NCI-H524 treated with DMSO at 0.1 percent for 48 hours (cell line): ENCODE measurements around the gene WHAMM.
"Not testable (repeated sequence)": the region's sequence is repeated elsewhere in the genome, so short reads cannot be mapped to it uniquely, and the experiment has no call there.

Source experiments
- DNase-seq: peaks from one replicate; lab custom pipeline; 2025; lab: John Stamatoyannopoulos, UW

Gene WHAMM

DNA sequence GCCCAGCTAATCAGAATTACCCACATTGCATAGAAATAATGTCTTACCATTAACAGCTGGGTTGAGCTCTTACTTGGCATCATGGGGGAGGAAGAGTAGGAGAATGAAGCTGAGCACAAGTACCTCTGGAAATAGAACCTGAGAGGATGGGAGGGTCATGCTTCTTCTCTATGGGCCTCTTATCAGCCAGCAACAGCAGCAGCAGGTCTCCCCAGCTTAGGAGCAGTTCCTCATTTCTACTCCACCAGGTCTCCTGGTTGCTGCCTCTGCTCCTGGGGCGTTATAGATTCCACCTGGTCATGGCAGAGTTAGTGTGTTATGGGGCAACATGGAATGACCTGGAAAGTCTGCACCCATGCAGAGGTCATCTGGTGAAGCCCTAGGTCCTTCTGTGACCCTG, 6.9 kb upstream of the WHAMM start:
- no peak for DNase-seq

- no peak for DNase-seq
Observed at GRCh38 chr15:82803793-82804574, 5.4 kb upstream of the WHAMM start.

GRCh38 chr15:82804575-82804949, 4.9 kb upstream of the WHAMM start:
- no peak for DNase-seq

DNA sequence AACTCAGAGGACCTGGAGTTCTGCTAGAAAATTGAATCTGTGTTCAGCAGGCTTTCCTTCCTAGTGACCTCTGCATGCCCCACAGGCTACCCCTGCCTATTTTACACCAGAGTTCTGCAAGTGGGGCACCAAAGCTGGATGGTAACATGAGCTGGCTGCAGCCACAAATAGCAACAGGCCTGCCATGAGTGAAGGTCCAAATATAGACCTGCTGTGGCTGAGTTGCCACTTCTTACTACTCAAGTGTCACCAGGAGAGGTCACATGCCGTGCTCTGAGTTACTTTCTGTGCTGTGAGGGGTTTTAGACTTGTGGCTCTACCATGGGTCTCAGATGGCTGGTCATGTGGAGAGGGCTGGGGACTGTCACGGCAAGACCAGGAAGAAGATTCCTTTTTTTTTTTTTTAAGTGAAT, 3.4 kb upstream of the WHAMM start, which contains the start of gene FSD2:
Gene FSD2, minus strand, starts transcription at position 76 of the 413 bp plus-strand sequence. CDS start 18,679 bp downstream, outside the sequence.
- DNase-seq = no peak

DNA sequence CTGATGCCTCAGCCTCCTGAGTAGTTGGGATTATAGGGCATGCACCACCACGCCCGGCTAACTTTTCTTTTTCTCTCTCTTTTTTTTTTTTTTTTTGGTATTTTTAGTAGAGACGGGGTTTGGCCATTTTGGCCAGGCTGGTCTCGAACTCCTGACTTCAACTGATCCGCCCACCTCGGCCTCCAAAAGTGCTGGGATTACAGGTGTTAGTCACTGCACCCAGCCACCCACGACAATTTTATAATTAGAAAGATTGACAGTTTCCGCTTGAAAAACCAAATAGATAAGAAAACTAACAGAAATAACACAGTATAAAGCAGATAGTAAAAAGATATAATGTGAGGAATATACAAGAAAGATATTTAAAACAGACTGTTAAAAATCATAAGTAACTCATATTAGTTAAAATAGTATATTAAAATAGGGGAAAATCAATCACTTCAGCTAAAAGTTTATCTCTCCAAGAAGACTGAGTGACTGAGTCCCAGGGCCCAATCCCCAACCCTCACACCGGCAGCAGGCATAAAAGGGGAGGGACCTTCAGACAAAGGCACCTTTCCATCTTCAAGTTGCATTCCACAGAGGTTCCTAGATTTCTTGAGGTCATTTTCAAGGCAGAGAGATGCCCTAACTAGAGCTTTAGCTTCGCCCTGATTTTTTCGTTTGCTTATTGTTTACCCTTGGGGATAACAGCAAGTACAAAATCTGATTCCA, 1.4 kb upstream of the WHAMM start:
- no peak for DNase-seq

GRCh38 chr15:82808634-82809041, 790 bp upstream of the WHAMM start:
- DNase-seq = no peak

DNA sequence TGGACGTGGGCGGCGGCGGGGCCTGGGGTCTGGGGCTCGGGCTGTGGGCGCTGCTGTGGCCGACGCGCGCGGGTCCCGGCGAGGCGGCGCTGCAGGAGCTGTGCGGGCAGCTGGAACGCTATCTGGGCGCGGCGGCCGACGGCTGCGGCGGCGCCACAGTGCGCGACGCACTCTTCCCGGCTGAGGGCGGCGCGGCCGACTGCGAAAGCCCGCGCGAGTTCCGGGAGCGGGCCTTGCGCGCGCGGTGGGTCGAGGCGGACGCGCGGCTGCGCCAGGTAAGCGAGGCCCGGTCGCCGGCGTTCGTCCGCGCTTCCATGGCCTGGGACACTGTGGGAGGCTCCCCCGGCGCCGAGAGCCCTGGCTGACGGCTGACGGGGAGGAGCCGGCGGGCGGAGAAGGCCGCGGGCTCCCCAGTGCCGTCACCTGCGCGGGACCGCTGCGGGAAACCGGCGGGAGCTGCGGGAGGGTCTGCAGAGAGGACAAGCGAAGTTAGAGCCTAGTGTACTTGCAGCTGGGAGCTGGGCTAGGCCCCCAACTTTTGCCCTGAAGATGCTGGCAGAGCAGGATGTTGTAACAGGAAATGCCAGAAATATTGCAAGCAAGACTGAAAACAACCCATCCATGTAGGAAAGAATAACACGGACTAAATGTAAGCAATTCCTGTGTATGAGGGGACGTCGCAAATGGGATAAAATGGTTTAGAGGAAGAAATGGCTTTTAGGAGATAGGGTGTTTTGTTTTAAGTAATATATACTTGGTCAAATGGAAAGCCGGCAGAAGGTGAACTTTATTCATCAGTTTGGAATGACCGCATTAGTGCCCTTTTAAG, 847 bp downstream of the WHAMM start:
- no peak for DNase-seq

DNA sequence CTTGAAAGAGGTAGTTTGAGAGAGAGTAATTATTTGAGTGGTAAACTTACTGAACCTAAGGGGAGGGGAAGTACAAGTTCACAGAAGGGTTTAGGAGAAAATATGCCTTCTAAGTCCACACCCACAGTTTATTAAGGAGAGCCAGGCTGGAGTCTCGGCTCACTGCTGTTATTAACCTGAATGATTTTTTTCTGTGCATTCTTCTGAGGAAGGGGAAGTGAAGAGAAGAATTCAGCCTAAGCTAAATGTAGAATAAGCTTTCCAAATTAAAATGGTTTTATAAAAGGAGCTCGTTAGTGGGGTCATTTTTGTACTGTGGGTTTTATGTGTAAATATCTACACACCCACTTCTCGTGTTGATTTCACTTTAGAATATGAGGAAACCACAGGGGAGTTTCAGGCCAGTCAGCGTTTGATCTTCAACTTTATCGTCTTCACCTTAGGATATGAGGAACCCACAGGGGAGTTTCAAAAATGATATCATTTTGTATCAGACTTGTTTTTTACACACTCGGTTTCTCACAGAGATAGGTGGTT, 1.5 kb downstream of the WHAMM start:
- DNase-seq = no peak

DNA sequence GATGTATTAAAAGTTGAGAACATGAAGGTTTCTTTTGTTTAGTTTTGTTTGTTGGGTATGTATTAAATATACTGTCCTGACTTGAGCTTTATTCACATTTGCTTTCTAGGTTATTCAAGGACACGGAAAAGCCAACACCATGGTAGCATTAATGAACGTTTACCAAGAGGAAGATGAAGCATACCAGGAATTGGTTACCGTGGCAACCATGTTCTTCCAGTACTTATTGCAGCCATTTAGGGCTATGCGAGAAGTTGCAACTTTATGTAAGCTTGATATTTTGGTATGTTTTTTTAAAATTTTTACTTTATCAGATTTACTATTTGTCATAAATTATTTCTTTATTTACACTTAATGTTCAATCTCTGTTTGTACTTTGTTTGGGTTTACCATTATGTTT, 3.6 kb downstream of the WHAMM start:
- no peak for DNase-seq

DNA sequence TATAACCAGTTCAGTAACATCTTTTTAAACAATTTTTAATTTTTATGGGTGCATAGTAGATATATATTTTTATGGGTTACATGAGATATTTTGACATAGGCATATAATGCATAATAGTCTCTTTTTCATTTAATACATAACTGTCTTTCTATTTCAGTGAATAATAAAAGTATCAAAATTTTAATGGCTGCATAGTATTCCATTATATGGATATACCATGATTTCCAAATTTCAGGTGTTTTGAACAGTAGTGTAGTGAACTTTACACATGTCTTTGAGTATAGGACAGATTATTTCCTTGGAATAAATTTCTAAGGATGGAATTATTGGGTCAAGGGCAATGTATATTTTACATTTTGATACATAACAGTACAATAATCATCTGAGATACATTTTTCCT, 10.7 kb downstream of the WHAMM start:
- DNase-seq = no peak

DNA sequence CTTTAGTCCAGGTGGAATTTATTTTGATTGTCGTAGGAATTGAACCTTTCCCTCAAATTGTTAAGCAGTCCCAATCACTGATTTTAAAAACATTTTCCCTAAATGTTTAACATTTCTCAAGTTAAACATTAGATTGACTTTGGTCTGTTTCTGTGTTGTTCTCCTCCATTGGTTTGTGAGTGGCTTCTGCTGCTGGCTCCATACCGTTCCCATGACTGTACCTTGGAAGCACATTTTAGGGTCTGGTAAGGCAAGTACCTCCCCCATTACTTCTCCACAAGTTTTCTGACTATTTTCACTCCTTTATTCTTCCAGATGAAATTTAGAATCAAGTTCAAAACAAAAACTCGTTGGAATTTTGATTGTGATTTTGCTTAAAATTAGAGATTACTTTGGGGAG, 12.0 kb downstream of the WHAMM start:
- not testable (repeated sequence) for DNase-seq

GRCh38 chr15:82821851-82822250, 12.4 kb downstream of the WHAMM start:
- DNase-seq = not testable (repeated sequence)

DNA sequence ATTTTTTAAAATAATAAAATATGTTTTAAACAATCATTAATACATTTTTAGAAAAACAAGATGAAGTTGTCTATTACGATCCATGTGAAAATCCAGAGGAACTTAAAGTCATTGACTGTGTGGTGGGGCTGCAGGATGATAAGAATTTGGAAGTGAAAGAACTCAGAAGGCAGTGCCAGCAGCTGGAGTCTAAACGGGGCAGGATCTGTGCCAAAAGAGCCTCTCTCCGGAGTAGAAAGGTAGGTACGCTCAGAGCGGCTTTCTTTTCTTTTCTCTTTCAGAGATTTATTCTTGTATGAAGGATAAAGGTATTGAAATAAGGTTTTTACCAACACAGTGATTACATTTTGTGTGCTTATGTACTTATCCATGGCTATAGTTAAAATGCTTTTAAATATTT, 13.6 kb downstream of the WHAMM start:
- DNase-seq = no peak

GRCh38 chr15:82828075-82828474, 18.6 kb downstream of the WHAMM start:
- DNase-seq = no peak

DNA sequence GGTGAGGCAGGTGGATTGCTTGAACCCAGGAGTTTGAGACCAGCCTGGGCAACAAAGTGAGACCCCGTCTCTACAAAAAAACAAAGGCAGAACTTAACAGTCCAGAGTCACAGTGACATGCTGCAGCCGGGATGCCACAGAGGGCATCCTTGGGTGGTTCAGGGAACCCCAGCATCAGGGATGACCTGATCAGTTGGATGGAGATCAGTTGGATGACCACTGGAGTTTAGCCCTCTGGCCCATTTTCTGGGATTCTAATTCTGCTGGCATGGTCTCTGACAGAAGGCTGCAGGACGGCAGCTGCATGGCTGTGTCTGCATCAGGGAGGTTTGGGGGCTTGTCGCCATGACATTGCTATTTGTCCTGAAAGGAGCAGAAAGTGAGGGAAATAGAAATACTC, 19.8 kb downstream of the WHAMM start:
- no peak for DNase-seq

DNA sequence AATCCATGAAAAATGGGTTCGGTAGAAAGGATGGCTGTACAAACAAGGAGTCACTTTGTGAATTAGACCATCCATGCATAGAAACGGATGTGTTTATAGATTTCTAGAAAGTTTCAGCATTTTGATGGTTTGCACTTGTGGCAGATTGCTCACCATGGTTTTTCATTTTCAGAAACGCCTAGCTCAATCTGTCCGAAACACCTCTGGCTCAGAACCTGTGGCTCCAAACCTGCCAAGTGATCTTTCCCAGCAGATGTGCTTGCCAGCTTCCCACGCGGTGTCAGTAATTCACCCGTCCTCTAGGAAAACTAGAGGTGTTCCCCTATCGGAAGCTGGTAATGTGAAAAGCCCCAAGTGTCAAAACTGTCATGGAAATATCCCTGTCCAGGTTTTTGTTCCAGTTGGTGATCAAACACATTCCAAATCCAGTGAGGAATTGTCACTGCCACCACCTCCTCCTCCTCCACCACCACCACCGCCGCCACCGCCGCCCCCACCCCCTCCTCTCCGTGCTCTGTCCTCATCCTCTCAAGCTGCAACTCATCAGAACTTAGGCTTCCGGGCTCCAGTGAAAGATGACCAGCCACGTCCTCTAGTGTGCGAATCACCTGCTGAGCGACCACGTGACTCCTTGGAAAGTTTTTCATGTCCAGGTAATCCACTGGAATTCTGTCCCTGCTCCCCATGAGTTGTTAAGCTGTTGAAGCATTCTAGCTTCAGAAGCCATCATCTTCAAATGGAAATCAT, 21.2 kb downstream of the WHAMM start:
- DNase-seq = no peak

DNA sequence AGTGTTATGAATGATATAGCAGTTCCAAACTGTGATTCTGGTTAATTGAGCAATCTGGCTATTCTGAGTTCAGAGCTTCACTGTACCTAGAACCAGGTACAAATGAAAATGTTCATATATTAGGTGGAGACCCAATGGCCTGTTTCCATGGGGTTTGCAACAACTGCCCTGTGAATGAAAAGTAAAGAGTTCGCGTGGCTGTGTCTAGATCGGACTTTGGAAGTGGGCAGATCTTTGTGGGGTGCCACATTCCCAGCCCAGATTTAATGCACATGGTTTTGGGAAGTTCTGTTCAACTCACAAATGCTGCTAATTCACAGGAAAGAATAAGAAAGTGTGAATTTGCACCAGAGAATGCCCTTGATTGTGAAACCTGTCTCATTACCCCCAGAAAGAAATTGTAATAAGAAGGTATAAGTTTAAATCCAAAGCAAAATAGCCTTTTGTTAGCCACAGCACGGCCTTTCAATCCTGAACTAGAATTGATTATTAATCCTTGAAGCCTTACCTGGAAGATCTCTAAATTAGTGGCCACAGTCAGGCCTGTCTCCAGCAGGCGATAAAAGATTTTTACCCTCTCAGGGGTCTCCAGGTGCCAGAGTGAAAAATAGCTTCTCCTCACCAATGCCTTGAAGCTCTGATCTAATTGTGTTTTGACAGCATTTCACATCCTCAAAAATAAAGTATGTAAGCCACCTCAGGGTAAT, 22.6 kb downstream of the WHAMM start:
- DNase-seq = no peak

DNA sequence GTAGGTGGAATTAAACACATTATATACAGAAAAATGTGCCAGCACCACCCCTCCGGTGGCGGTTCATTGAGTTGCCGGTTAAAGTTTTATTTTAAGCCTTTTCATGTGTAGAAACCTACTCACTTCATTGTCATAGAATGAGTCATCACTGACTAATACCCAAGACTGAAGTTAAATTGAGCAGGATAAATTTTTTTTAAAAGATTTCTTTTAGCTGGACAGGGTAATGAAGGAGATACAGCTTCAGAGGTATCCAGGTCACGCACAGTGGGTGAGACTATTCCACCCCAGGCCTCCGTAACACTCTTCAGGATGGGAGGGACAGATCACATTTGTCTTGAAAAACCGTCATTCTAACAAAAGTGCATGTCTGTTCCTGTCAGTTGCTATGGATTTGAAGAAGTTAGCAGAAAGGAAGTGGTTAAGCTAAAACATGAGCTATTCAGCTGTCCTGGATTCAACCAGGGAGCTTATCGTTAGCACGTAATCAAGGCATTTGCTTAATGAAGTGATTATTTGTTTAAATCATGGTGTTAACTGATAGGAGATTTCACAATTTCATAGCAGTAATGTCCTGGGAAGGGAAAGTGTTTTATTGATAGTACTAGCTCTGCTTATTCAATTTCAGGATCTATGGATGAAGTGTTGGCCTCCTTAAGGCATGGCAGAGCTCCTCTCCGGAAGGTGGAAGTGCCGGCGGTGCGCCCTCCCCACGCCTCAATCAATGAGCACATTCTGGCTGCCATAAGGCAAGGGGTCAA, 23.4 kb downstream of the WHAMM start:
- DNase-seq = no peak

- no peak for DNase-seq
Observed at GRCh38 chr15:82833362-82833682, 23.9 kb downstream of the WHAMM start.

GRCh38 chr15:82835391-82835917, 26.0 kb downstream of the WHAMM start:
- DNase-seq = no peak
